ENCODE results near the gene TMC1.
"Not testable (repeated sequence)": the region's sequence is repeated elsewhere in the genome, so short reads cannot be mapped to it uniquely, and the experiment has no call there.

The TMC1 gene

GRCh38 chr9:72826996-72827949 lies 305.9 kb downstream of the TMC1 start:
- DNase-seq (ENCODE audit: low read depth), result no peak

- DNase-seq (ENCODE audit: low read depth), result no peak
Observed at GRCh38 chr9:72827950-72828731, 306.7 kb downstream of the TMC1 start.

GRCh38 chr9:72834994-72835393 lies 313.6 kb downstream of the TMC1 start:
- no peak for DNase-seq (ENCODE audit: low read depth)

- no peak for DNase-seq (ENCODE audit: low read depth)
Observed at GRCh38 chr9:72836790-72837189, 315.4 kb downstream of the TMC1 start.

GRCh38 chr9:72839085-72839484 lies 317.7 kb downstream of the TMC1 start:
- no peak for DNase-seq (ENCODE audit: low read depth)

- no peak for DNase-seq (ENCODE audit: low read depth)
Observed at GRCh38 chr9:72843520-72844439, 322.4 kb downstream of the TMC1 start.

GRCh38 chr9:72844440-72844768 lies 323.0 kb downstream of the TMC1 start:
- DNase-seq (ENCODE audit: low read depth), result no peak

- not testable (repeated sequence) for DNase-seq (ENCODE audit: low read depth)
Observed at GRCh38 chr9:72845052-72845451, 323.6 kb downstream of the TMC1 start.

- DNase-seq (ENCODE audit: low read depth), result not testable (repeated sequence)
Observed at GRCh38 chr9:72850209-72850608, 328.8 kb downstream of the TMC1 start.

- DNase-seq (ENCODE audit: low read depth), result no peak
Observed at GRCh38 chr9:72855321-72855720, 333.9 kb downstream of the TMC1 start.

- no peak for DNase-seq (ENCODE audit: low read depth)
Observed at GRCh38 chr9:72855890-72856523, 334.6 kb downstream of the TMC1 start.

GRCh38 chr9:72856972-72857623 lies 335.7 kb downstream of the TMC1 start:
- no peak for DNase-seq (ENCODE audit: low read depth)

GRCh38 chr9:72857624-72857996 lies 336.2 kb downstream of the TMC1 start:
- DNase-seq (ENCODE audit: low read depth), result no peak

- DNase-seq (ENCODE audit: low read depth), result no peak
Observed at GRCh38 chr9:72858089-72858912, 336.9 kb downstream of the TMC1 start.

GRCh38 chr9:72862788-72863187 lies 341.4 kb downstream of the TMC1 start:
- not testable (repeated sequence) for DNase-seq (ENCODE audit: low read depth)

- DNase-seq (ENCODE audit: low read depth), result no peak
Observed at GRCh38 chr9:72863456-72864094, 342.2 kb downstream of the TMC1 start.

GRCh38 chr9:72864327-72864726 lies 342.9 kb downstream of the TMC1 start:
- no peak for DNase-seq (ENCODE audit: low read depth)

GRCh38 chr9:72871685-72872084 lies 350.3 kb downstream of the TMC1 start:
- DNase-seq (ENCODE audit: low read depth), result no peak

- DNase-seq (ENCODE audit: low read depth), result no peak
Observed at GRCh38 chr9:72872718-72873117, 351.3 kb downstream of the TMC1 start.

- DNase-seq (ENCODE audit: low read depth), result no peak
Observed at GRCh38 chr9:72873456-72873855, 352.0 kb downstream of the TMC1 start.
